RWPE1 (cell line): ENCODE data around the gene ZFAND3.

Experiments used
- CTCF ChIA-PET: fragments of 350-600 bp; sonication (Branson Sonifier 250); formaldehyde crosslinking; extraction: SDS; loops from one replicate; lab custom pipeline; 2021; lab: Yijun Ruan, JAX
- POLR2A ChIA-PET: fragments of 400-600 bp; formaldehyde crosslinking; extraction: SDS; loops from one replicate; lab custom pipeline; 2020; ENCODE audit warnings: antibody characterized with exemption; ENCODE audit not compliant: low non-redundant PET; lab: Yijun Ruan, JAX
- DNase-seq: peaks from one replicate; pipeline ENCODE4 v3.0.0; 2012; ENCODE audit warnings: low spot score
- H3K27ac ChIP-seq: fragments of 450-650 bp; 2 replicates; pipeline ENCODE4 v1.5.1; 2017
- TF ChIP-seq, protein P1 (sequence below): fragments of 450-650 bp; conservative IDR thresholded peaks from 2 replicates; pipeline ENCODE4 v1.5.1; 2017; ENCODE audit warnings: low read depth, mild to moderate bottlenecking

ZFAND3 gene

DNA sequence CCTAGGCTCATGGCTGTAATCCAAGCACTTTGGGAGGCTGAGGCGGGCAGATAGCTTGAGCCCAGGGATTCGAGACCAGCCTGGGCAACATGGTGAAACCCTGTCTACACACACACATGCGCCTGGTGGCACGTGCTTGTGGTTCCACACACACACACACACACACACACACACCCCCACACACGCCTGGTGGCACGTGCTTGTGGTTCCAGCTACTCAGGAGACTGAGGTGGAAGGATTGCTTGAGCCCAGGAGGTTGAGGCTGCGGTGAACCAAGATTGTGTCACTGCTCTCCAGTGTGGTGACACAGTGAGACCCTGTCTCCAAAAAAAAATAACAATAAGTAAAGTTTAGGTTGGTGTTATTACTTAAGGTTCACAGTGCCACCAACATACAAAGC is 165.8 kb downstream of the ZFAND3 start:
- CTCF ChIA-PET: no interaction called here
- TF ChIP-seq, protein P1, sequence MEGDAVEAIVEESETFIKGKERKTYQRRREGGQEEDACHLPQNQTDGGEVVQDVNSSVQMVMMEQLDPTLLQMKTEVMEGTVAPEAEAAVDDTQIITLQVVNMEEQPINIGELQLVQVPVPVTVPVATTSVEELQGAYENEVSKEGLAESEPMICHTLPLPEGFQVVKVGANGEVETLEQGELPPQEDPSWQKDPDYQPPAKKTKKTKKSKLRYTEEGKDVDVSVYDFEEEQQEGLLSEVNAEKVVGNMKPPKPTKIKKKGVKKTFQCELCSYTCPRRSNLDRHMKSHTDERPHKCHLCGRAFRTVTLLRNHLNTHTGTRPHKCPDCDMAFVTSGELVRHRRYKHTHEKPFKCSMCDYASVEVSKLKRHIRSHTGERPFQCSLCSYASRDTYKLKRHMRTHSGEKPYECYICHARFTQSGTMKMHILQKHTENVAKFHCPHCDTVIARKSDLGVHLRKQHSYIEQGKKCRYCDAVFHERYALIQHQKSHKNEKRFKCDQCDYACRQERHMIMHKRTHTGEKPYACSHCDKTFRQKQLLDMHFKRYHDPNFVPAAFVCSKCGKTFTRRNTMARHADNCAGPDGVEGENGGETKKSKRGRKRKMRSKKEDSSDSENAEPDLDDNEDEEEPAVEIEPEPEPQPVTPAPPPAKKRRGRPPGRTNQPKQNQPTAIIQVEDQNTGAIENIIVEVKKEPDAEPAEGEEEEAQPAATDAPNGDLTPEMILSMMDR: no peak
- no peak overlapping the region for H3K27ac ChIP-seq
- POLR2A ChIA-PET: no interaction called here
- no peak for DNase-seq

DNA sequence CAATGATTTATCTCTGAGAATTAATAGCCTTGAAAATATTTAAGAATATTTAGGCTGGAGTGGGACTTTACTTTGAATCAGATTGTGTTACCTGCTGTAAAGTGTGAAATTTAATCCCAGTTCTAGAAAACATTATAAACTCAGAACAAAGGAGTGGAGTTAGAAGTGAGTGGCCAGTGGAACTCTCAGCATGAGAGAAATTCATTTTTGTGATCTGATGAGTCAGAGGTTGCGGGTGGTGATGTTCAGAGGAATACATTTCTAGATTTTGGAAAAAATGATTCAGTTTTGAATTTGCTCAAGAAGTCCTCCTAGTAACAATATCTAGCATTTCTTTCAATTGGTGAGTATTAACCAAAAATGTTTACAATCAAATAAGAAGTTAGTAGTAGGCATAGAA is 167.5 kb downstream of the ZFAND3 start:
- ChIA-PET CTCF (no interaction called here), POLR2A (no interaction called here)
- no peak for DNase-seq
- H3K27ac ChIP-seq: no peak overlapping the region
- TF ChIP-seq, protein P1: no peak

DNA sequence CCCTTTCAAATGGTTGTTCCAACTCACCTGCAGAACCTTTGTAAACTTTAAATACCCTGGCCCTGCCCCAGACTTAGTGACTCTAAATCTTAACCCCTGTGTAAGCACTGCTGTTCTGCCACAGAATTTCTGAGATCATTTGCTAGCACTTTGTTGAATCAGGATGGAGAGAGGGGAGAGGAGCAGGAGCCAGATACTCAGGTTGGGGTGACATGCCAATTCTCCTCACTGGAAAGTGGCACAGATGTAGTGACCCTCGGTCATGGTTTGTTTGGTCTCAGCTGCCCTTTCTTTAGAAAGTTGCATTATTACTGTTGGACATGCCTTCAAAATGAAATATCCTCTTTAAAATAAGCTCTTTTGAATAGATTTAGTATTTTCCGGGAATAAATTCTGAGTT is 168.0 kb downstream of the ZFAND3 start:
- ChIA-PET POLR2A (no interaction called here), CTCF (no interaction called here)
- DNase-seq: no peak
- no peak overlapping the region for H3K27ac ChIP-seq
- TF ChIP-seq, protein P1: no peak

DNA sequence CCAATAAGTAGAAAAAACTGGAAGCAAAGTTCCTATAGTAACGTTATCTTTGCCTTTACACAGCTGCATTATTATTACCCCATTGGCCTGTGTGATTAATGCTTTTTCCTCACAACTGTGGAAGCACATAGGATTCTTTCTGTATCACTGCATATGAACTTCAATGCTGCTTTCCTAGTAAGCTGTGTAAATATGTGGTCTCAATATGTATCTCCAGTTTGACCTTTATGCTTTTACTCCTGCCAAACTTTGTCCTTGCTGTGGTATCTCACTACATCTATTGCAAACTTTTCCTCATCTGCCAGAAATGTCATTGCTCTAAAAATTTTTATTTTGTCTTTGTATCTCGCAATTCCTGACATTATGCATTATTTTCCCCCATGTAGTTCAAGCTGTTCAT is 168.6 kb downstream of the ZFAND3 start:
- POLR2A ChIA-PET: no interaction called here
- H3K27ac ChIP-seq: no peak overlapping the region
- TF ChIP-seq, protein P1: no peak
- no peak for DNase-seq
- CTCF ChIA-PET: interaction anchor here (0.5 kb wide), 1 partner anchor 265 kb away, joined by 3 read pairs; no protein-coding TSS in a partner anchor

DNA sequence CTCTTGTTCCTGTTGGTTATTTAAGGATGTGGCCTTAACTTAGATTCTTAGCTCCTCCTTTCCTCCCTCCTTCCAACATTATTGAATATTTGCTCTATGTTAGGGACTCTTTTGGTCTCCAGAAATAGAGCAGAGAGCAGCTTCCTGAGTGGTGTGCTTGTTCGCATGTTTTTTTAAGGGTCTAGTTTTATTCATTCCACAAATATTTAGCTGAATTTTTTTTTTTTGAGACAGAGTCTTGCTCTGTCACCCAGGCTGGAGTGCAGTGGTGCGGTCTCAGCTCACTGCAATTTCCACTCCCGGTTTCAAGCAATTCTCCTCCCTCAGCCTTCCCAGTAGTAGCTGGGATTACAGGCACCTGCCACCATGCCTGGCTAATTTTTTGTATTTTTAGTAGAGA is 169.2 kb downstream of the ZFAND3 start:
- no peak for DNase-seq
- TF ChIP-seq, protein P1: no peak
- ChIA-PET POLR2A (no interaction called here), CTCF (interaction anchor here (0.5 kb wide), 1 partner anchor 264 kb away, joined by 3 read pairs; no protein-coding TSS in a partner anchor)
- no peak overlapping the region for H3K27ac ChIP-seq

DNA sequence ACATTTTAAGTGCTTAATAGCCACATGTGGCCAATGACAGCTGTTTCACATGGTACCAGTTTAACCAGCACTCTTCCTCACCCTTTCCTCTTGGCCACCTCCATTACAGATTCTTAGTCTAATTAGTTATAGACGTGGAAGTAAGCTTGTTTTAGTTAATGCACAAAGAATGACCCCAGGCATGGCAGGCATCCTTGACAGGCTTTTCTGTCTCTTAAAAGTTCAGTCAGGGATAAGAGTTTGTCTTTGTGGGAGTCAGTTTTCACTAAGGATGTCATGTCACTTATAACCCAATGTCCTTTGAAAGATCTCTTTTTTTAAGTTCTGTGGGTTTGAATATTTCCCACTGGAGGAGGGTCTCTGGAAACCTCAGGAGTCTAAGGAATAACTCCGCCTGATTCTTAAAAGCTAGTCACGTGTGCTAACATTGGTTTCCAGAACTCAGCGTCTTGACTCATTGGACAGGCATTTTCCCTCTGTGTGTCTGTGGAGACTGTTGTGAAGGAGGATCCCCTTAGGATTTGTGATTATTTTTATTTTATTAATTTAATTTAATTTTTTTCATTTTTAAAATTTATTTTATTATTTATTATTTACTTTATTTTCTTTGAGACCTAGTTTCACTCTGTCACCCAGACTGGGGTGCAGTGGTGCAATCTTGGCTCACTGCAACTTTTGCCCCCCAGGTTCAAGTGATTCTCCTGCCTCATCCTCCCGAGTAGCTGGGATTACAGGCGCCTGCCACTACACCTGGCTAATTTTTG is 171.4 kb downstream of the ZFAND3 start:
- CTCF ChIA-PET: interaction anchor here (0.8 kb wide), 2 partner anchors 10 to 26 kb away, joined by 3 to 4 read pairs; no protein-coding TSS in a partner anchor
- POLR2A ChIA-PET: no interaction called here
- no peak overlapping the region for H3K27ac ChIP-seq
- TF ChIP-seq, protein P1: no peak
- peak; percentile 56 for DNase-seq
